B cell (primary cell): ENCODE measurements around the gene HTR2A. TPM values are rescaled to one million over a fixed set of nuclear protein-coding genes. Genes with fewer than 3 reads are reported as not detected.
A peak's percentile ranks its signal among the peaks of the same experiment; 100 is the strongest.

ENCODE experiments used
- ATAC-seq: fragments of 200-7000 bp; cut with Tn5 transposase; one replicate; pipeline ENCODE4 v1.10.0; 2021; ENCODE audit warnings: low read depth, mild to moderate bottlenecking, moderate number of reproducible peaks, moderate library complexity
- CTCF ChIA-PET: fragments of 350-600 bp; sonication (Branson Sonifier 250); formaldehyde crosslinking; loops from one replicate; lab custom pipeline; 2021; ENCODE audit warnings: antibody characterized with exemption, inconsistent platforms; lab: Charles Lee
- POLR2A ChIA-PET: fragments of 350-600 bp; sonication (Branson Sonifier 250); formaldehyde crosslinking; loops from one replicate; lab custom pipeline; 2021; ENCODE audit warnings: antibody characterized with exemption; lab: Charles Lee
- DNase-seq: peaks from one replicate; pipeline ENCODE4 v3.0.0; 2013
- H2AFZ ChIP-seq: 2 replicates; pipeline ENCODE4 v1.6.1; 2012; ENCODE audit warnings: mild to moderate bottlenecking, low read depth, low read length; ENCODE audit not compliant: insufficient read depth, poor library complexity, severe bottlenecking
- H3K27ac ChIP-seq, 2 donors: 1 replicate in 1 of 2; 2 replicates in 1 of 2; pipeline ENCODE4 v1.5.1; 2012 to 2013; ENCODE audit warnings: low read length in 2 of 2, mild to moderate bottlenecking in 2 of 2, moderate library complexity in 1 of 2
- H3K27me3 ChIP-seq, 4 experiments: fragments of 200-600 bp in 1 of 4; sonication (generic) in 1 of 4; replicated peaks in 1 of 4; 1 replicate in 2 of 4; 2 replicates in 2 of 4; pipeline versions ENCODE4 v1.6.1 to v1.7.0; 2013 to 2016; ENCODE audit warnings: low read length in 3 of 4, mild to moderate bottlenecking in 2 of 4, mixed read lengths in 1 of 4, moderate library complexity in 1 of 4; ENCODE audit not compliant: insufficient read depth in 4 of 4, control insufficient read depth in 3 of 4; ENCODE audit errors: control extremely low read depth in 1 of 4
- H3K36me3 ChIP-seq, 2 experiments: replicated peaks in 1 of 2; 1 replicate in 1 of 2; 2 replicates in 1 of 2; pipeline versions ENCODE4 v1.6.1 to v1.7.1; 2013; ENCODE audit warnings: low read length in 1 of 2; ENCODE audit not compliant: insufficient read depth in 2 of 2, control insufficient read depth in 1 of 2; ENCODE audit errors: control extremely low read depth in 1 of 2, extremely low read depth in 1 of 2
- H3K4me1 ChIP-seq, 2 donors: fragments of 200-600 bp in 1 of 2; sonication (generic) in 1 of 2; 1 replicate in 1 of 2; 2 replicates in 1 of 2; pipeline versions ENCODE4 v1.5.1 to v1.6.1; 2013 to 2017; ENCODE audit warnings: low read length in 2 of 2; ENCODE audit not compliant: control insufficient read depth in 2 of 2, insufficient read depth in 2 of 2
- H3K4me2 ChIP-seq: replicated peaks from 2 replicates; pipeline ENCODE3; 2012; ENCODE audit warnings: mild to moderate bottlenecking, low read depth, low read length; ENCODE audit not compliant: poor library complexity, severe bottlenecking
- H3K4me3 ChIP-seq, 5 experiments: fragments of 200-600 bp in 1 of 5; sonication (generic) in 1 of 5; 1 replicate in 3 of 5; 2 replicates in 2 of 5; pipeline versions ENCODE4 v1.5.1 to v1.7.0; 2011 to 2016; ENCODE audit warnings: low read length in 4 of 5, mild to moderate bottlenecking in 4 of 5, low read depth in 2 of 5, control low read depth in 1 of 5, moderate library complexity in 1 of 5; ENCODE audit not compliant: insufficient read depth in 1 of 5; ENCODE audit errors: control extremely low read depth in 1 of 5, extremely low read depth in 1 of 5
- H3K79me2 ChIP-seq: fragments of 200-600 bp; sonication (generic); one replicate; pipeline ENCODE4 v1.6.0; 2016; ENCODE audit warnings: low read length; ENCODE audit not compliant: control insufficient read depth, insufficient read depth
- H3K9ac ChIP-seq: fragments of 200-600 bp; sonication (generic); 2 replicates; pipeline ENCODE4 v1.6.1; 2017; ENCODE audit warnings: mild to moderate bottlenecking, low read length, moderate library complexity
- H3K9me3 ChIP-seq, 3 donors: one replicate each; pipeline versions ENCODE4 v1.6.1 to v1.7.1; 2013; ENCODE audit warnings: low read length in 2 of 3; ENCODE audit not compliant: control insufficient read depth in 2 of 3, insufficient read depth in 1 of 3; ENCODE audit errors: control extremely low read depth in 1 of 3
- H4K20me1 ChIP-seq: 2 replicates; pipeline ENCODE4 v1.6.0; 2012; ENCODE audit warnings: mild to moderate bottlenecking, low read length; ENCODE audit not compliant: insufficient read depth, control insufficient read depth, poor library complexity, severe bottlenecking
- H3K27ac Mint-ChIP-seq: one replicate; pipeline ENCODE4 v1.8.0; 2021; ENCODE audit warnings: mixed read lengths
- H3K27me3 Mint-ChIP-seq: one replicate; pipeline ENCODE4 v1.8.0; 2021; ENCODE audit warnings: mixed read lengths
- H3K4me1 Mint-ChIP-seq: one replicate; pipeline ENCODE4 v1.8.0; 2021; ENCODE audit warnings: mixed read lengths
- H3K4me3 Mint-ChIP-seq: one replicate; pipeline ENCODE4 v1.8.0; 2021; ENCODE audit warnings: mixed read lengths
- H3K9me3 Mint-ChIP-seq: one replicate; pipeline ENCODE4 v1.8.0; 2022; ENCODE audit warnings: mixed read lengths; ENCODE audit not compliant: insufficient read depth
- EZH2 ChIP-seq: IDR thresholded peaks from 2 replicates; pipeline ENCODE4 v1.6.1; 2012; ENCODE audit warnings: borderline replicate concordance, low read depth, mild to moderate bottlenecking, moderate library complexity, low read length; ENCODE audit not compliant: insufficient read depth, poor library complexity, severe bottlenecking
- WGBS: methylation state at CpG from one replicate; pipeline ENCODE4 v1.1.5; 2013; ENCODE audit warnings: missing lambda C conversion rate; ENCODE audit not compliant: insufficient coverage; 5-methylcytosine and 5-hydroxymethylcytosine counted together
- intact Hi-C: fragments of 100-400 bp; cut with micrococcal nuclease; formaldehyde crosslinking; loops from one replicate; pipeline ENCODE4 v1.10.0; 2022
- polyA plus RNA-seq: library from polyadenylated mRNA; depleted of rRNA; stranded (reverse); fragments of >200 nt; gene quantifications from 2 replicates; pipeline ENCODE4 v1.2.3, GENCODE V29; 2012
- total RNA-seq, 2 donors: library from RNA; stranded (reverse); fragments of 120-200 nt in 1 of 2; gene quantifications; 1 replicate in 1 of 2; 2 replicates in 1 of 2; pipeline versions ENCODE4 v1.2.3 to v1.2.4, GENCODE V29; 2013 to 2022
- TF ChIP-seq, protein P1 (sequence below): fragments of 200-600 bp; IDR thresholded peaks from one replicate; pipeline ENCODE4 v1.8.0; 2022; ENCODE audit warnings: antibody characterized with exemption, mild to moderate bottlenecking

HTR2A gene
- total and polyA plus RNA-seq, 2 donors (not counting 1 experiment from before 2014, with no cell fraction given): not detected

DNA sequence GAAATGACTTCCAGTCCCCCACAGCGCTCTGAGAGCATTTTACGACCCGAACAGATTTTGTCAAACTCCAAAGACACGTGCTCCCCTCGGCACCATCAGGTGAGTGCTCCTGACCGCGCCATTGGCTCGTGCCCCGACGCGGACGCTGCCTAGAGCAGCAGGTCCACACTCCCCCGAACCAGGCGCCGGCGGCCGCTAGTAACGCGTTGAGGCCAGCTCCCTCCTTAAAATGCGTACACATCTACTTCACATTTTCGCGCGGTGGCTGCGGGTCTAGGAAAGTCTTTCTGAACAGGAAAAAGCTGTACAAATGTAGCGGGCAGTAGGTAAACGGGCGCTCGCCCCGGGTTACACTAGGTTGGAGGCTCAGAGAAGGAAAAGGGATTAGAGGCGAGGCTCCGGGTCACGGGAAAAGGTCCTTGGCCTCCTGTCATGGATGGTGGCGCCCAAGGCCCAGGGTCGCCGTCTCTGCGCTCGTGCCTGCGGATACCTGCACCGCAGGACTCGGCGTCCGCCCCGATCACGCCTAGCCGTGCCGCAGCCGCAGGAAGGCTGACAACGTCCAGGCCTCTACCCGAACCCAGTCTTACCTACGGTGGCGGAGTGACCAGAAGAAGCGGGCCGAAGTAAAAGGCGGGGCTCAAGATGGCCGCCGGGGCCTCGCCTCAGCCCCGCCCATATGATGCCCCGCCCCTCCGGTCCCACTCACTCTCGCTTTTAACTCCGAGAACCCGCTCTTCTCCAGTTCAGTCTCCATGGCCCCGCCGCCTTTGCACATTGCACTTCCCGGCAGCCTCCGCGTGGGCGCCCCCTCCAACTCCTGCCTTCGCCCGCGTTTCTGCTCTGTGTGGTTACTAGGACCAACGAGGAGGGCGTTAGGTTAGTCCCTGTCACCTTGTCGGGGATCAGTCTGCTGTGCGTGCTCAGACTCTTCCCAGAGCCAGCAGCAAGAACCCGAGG, 100.1 kb downstream of the HTR2A start, which contains the start of gene ESD:
TSS of gene ESD (minus strand) at position 647 of the 960 bp plus-strand sequence. CDS start 5,748 bp downstream, outside the sequence.
- Mint-ChIP-seq H3K9me3 (no peaks in the 10 kb centered on the region), H3K4me3 (peak within 1 kb of the TSS; percentile 90), H3K4me1 (peaks cover 30% of the 10 kb centered on the region), H3K27ac (peak within 1 kb of the TSS; percentile 93), H3K27me3 (no peaks in the 10 kb centered on the region)
- H4K20me1 ChIP-seq: no peaks in the 10 kb centered on the region
- H3K79me2 ChIP-seq: peaks cover 27% of the 10 kb centered on the region
- TF ChIP-seq, protein P1, sequence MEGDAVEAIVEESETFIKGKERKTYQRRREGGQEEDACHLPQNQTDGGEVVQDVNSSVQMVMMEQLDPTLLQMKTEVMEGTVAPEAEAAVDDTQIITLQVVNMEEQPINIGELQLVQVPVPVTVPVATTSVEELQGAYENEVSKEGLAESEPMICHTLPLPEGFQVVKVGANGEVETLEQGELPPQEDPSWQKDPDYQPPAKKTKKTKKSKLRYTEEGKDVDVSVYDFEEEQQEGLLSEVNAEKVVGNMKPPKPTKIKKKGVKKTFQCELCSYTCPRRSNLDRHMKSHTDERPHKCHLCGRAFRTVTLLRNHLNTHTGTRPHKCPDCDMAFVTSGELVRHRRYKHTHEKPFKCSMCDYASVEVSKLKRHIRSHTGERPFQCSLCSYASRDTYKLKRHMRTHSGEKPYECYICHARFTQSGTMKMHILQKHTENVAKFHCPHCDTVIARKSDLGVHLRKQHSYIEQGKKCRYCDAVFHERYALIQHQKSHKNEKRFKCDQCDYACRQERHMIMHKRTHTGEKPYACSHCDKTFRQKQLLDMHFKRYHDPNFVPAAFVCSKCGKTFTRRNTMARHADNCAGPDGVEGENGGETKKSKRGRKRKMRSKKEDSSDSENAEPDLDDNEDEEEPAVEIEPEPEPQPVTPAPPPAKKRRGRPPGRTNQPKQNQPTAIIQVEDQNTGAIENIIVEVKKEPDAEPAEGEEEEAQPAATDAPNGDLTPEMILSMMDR: no peak
- no peak for TF ChIP-seq EZH2
- H3K27me3 ChIP-seq: no peaks in the 10 kb centered on the region
- H3K27ac ChIP-seq: peak within 1 kb of the TSS; percentile 78 to 89
- ChIA-PET POLR2A (no interaction called here), CTCF (interaction anchor here (1.2 kb wide), 1 partner anchor 245 kb away, joined by 6 read pairs; no protein-coding TSS in a partner anchor)
- intact Hi-C loops: loop anchor here (2.0 to 10.0 kb wide), 6 partner anchors 244 to 1882 kb away; partner anchors contain the start of genes LCP1, LRCH1, MED4 and ZC3H13
- H3K9ac ChIP-seq: peak within 1 kb of the TSS; percentile 95
- peak within 1 kb of the TSS; percentile 56 to 99 (median 77) for H3K4me3 ChIP-seq
- peak within 1 kb of the TSS; percentile 89 for H3K4me2 ChIP-seq
- H3K4me1 ChIP-seq: peaks cover 16 to 18% of the 10 kb centered on the region in 2 donors
- under 1% methylated on average over 70 of the region's 77 CpGs for WGBS
- peak; percentile 93 for ATAC-seq
- peak; percentile 89 for DNase-seq
- H3K36me3 ChIP-seq: no peaks in the 10 kb centered on the region
- H2AFZ ChIP-seq: peak within 1 kb of the TSS; percentile 100
- H3K9me3 ChIP-seq: no peaks in the 10 kb centered on the region
